Measurements from ENCODE around the gene IKZF5.

IKZF5 gene

GRCh38 chr10:123008355-123009104 is at the start of gene IKZF5, which contains the start of gene ACADSB (continued):
- TF ChIP-seq, protein P1, sequence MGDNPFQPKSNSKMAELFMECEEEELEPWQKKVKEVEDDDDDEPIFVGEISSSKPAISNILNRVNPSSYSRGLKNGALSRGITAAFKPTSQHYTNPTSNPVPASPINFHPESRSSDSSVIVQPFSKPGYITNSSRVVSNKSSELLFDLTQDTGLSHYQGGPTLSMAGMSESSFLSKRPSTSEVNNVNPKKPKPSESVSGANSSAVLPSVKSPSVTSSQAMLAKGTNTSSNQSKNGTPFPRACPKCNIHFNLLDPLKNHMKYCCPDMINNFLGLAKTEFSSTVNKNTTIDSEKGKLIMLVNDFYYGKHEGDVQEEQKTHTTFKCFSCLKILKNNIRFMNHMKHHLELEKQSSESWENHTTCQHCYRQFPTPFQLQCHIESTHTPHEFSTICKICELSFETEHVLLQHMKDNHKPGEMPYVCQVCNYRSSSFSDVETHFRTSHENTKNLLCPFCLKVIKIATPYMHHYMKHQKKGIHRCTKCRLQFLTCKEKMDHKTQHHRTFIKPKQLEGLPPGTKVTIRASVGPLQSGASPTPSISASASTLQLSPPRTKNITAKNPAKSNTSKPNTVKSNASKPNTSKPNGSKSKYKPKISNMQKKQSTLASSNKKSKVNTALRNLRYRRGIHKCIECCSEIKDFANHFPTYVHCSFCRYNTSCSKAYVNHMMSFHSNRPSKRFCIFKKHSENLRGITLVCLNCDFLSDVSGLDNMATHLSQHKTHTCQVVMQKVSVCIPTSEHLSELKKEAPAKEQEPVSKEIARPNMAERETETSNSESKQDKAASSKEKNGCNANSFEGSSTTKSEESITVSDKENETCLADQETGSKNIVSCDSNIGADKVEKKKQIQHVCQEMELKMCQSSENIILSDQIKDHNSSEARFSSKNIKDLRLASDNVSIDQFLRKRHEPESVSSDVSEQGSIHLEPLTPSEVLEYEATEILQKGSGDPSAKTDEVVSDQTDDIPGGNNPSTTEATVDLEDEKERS (tag by site-specific recombination; IDR thresholded peaks at IDR 0.05), result peak; percentile 13; the same call in 1 of the 2 replicates
- TF ChIP-seq ZNF292 (tag by site-specific recombination; IDR thresholded peaks at IDR 0.05; ENCODE audit: borderline replicate concordance, low read depth) (no peak), ZNF2 (tag by site-specific recombination; IDR thresholded peaks at IDR 0.05) (peak; percentile 77; the same call in 1 of the 2 replicates), KLF10 (tag by site-specific recombination; IDR thresholded peaks at IDR 0.05) (peak; percentile 100), ZFP69B (tag by site-specific recombination; IDR thresholded peaks at IDR 0.05) (peak; percentile 49; the same call in 1 of the 2 replicates), ZNF112 (tag by site-specific recombination; IDR thresholded peaks at IDR 0.05) (no peak), ZBTB11 (tag by site-specific recombination; conservative IDR thresholded peaks at IDR 0.05; ENCODE audit: low read depth) (peak; percentile 66), ZNF600 (tag by site-specific recombination; IDR thresholded peaks at IDR 0.05) (peak; percentile 82), ZNF48 (tag by site-specific recombination; IDR thresholded peaks at IDR 0.05) (no peak), ZBTB20 (tag by site-specific recombination; IDR thresholded peaks at IDR 0.05) (peak; percentile 64; the same call in 1 of the 2 replicates), ZNF423 (tag by site-specific recombination; IDR thresholded peaks at IDR 0.05) (peak; percentile 87), ZNF76 (tag by site-specific recombination; IDR thresholded peaks at IDR 0.05; ENCODE audit: borderline replicate concordance, low read depth) (peak; percentile 63), ZSCAN23 (tag by site-specific recombination; IDR thresholded peaks at IDR 0.05) (0 out of 2 replicates have a peak, but pooled peaks have one; percentile 17), ZNF843 (tag by site-specific recombination; IDR thresholded peaks at IDR 0.05) (peak; percentile 52; the same call in 1 of the 2 replicates), ZNF132 (tag by site-specific recombination; IDR thresholded peaks at IDR 0.05; ENCODE audit: borderline replicate concordance) (no peak), ZNF146 (tag by site-specific recombination; IDR thresholded peaks at IDR 0.05) (peak; percentile 23; the same call in 1 of the 2 replicates), YY1 (tag by site-specific recombination; IDR thresholded peaks at IDR 0.05) (peak; percentile 96), ZNF416 (tag by site-specific recombination; IDR thresholded peaks at IDR 0.05) (no peak), ZFHX2 (tag by site-specific recombination; conservative IDR thresholded peaks at IDR 0.05) (peak; percentile 79), ZIC2 (tag by site-specific recombination; IDR thresholded peaks at IDR 0.05) (peak; percentile 79), HOXA7 (CRISPR knock-in tag; IDR thresholded peaks at IDR 0.05; ENCODE audit: borderline replicate concordance) (no peak), ZBTB10 (tag by site-specific recombination; IDR thresholded peaks at IDR 0.05) (peak; percentile 91), GLI4 (tag by site-specific recombination; IDR thresholded peaks at IDR 0.05) (peak; percentile 45; the same call in 1 of the 2 replicates), ZNF311 (tag by site-specific recombination; IDR thresholded peaks at IDR 0.05; ENCODE audit: borderline replicate concordance) (no peak), ZNF248 (tag by site-specific recombination; IDR thresholded peaks at IDR 0.05) (no peak), ZNF501 (tag by site-specific recombination; IDR thresholded peaks at IDR 0.05) (peak; percentile 70; the same call in 1 of the 2 replicates)
- TF ChIP-seq, protein P2, sequence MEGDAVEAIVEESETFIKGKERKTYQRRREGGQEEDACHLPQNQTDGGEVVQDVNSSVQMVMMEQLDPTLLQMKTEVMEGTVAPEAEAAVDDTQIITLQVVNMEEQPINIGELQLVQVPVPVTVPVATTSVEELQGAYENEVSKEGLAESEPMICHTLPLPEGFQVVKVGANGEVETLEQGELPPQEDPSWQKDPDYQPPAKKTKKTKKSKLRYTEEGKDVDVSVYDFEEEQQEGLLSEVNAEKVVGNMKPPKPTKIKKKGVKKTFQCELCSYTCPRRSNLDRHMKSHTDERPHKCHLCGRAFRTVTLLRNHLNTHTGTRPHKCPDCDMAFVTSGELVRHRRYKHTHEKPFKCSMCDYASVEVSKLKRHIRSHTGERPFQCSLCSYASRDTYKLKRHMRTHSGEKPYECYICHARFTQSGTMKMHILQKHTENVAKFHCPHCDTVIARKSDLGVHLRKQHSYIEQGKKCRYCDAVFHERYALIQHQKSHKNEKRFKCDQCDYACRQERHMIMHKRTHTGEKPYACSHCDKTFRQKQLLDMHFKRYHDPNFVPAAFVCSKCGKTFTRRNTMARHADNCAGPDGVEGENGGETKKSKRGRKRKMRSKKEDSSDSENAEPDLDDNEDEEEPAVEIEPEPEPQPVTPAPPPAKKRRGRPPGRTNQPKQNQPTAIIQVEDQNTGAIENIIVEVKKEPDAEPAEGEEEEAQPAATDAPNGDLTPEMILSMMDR (tag by site-specific recombination; IDR thresholded peaks at IDR 0.05), result no peak
- TF ChIP-seq, protein P3, sequence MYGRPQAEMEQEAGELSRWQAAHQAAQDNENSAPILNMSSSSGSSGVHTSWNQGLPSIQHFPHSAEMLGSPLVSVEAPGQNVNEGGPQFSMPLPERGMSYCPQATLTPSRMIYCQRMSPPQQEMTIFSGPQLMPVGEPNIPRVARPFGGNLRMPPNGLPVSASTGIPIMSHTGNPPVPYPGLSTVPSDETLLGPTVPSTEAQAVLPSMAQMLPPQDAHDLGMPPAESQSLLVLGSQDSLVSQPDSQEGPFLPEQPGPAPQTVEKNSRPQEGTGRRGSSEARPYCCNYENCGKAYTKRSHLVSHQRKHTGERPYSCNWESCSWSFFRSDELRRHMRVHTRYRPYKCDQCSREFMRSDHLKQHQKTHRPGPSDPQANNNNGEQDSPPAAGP (tag by site-specific recombination; IDR thresholded peaks at IDR 0.05), result peak; percentile 77

Measured in HEK293 (cell line).